ENCODE measurements around the gene MEGF11. TPM values are rescaled to one million over a fixed set of nuclear protein-coding genes. Genes with fewer than 3 reads are reported as not detected.
"Not testable (repeated sequence)": the region's sequence is repeated elsewhere in the genome, so short reads cannot be mapped to it uniquely, and the experiment has no call there.

Gene MEGF11
- total RNA-seq, 1 donor from 2014 or later = 0.25 TPM

- intact Hi-C loops (cut with DNase I) = loop anchor here (5.0 kb wide), 1 partner anchor 88 kb away; no protein-coding TSS in a partner anchor
Observed at GRCh38 chr15:65875458-65875857, 378.1 kb downstream of the MEGF11 start.

GRCh38 chr15:65873256-65873655, 380.3 kb downstream of the MEGF11 start:
- no peak for TF ChIP-seq POLR2AphosphoS5 (IDR thresholded peaks at IDR 0.05; ENCODE audit: insufficient read depth in 1 of 2, low read depth in 1 of 2)
- TF ChIP-seq POLR2A (IDR thresholded peaks at IDR 0.05) = no peak
- no peak for TF ChIP-seq CTCF (IDR thresholded peaks at IDR 0.05)
- H3K9me3 ChIP-seq = no peaks in the 10 kb centered on the region
- H3K27ac ChIP-seq = no peak overlapping the region
- no peaks in the 10 kb centered on the region for H3K27me3 ChIP-seq
- H3K4me3 ChIP-seq = no peak overlapping the region
- DNase-seq (ENCODE audit: extremely low spot score in 2 of 2) = no peak
- H3K36me3 ChIP-seq = peaks cover 0 to 24% of the 10 kb centered on the region in 2 donors
- H3K4me1 ChIP-seq = peaks cover 64% of the 10 kb centered on the region
- intact Hi-C loops (cut with DNase I) = no loop called here

More at GRCh38 chr15:65875458-65875857, 378.1 kb downstream of the MEGF11 start:
- H3K9me3 ChIP-seq = no peaks in the 10 kb centered on the region
- H3K27me3 ChIP-seq = no peaks in the 10 kb centered on the region
- peaks cover 64% of the 10 kb centered on the region for H3K4me1 ChIP-seq
- no peak overlapping the region for H3K27ac ChIP-seq
- TF ChIP-seq POLR2AphosphoS5 (IDR thresholded peaks at IDR 0.05; ENCODE audit: insufficient read depth in 1 of 2, low read depth in 1 of 2) (no peak), POLR2A (IDR thresholded peaks at IDR 0.05) (no peak), CTCF (IDR thresholded peaks at IDR 0.05) (no peak)
- no peak for DNase-seq (ENCODE audit: extremely low spot score in 2 of 2)
- H3K36me3 ChIP-seq = peaks cover 0 to 46% of the 10 kb centered on the region in 2 donors
- no peak overlapping the region for H3K4me3 ChIP-seq

GRCh38 chr15:65872596-65872995, 381.0 kb downstream of the MEGF11 start:
- H3K9me3 ChIP-seq; H3K4me3 ChIP-seq; intact Hi-C loops (cut with DNase I); H3K27me3 ChIP-seq; DNase-seq (ENCODE audit: extremely low spot score in 2 of 2): not testable (repeated sequence)
- Histone ChIP-seq H3K36me3 (peaks cover 0 to 17% of the 10 kb centered on the region in 2 donors), H3K27ac (peak overlapping the region; percentile 15), H3K4me1 (peaks cover 61% of the 10 kb centered on the region)

- intact Hi-C loops (cut with DNase I); H3K27me3 ChIP-seq; H3K27ac ChIP-seq; DNase-seq (ENCODE audit: extremely low spot score in 2 of 2); H3K9me3 ChIP-seq: not testable (repeated sequence)
- H3K4me3 ChIP-seq = peak overlapping the region in 1 of 2 donors; percentile 10
- peaks cover 0 to 12% of the 10 kb centered on the region in 2 donors for H3K36me3 ChIP-seq
- peaks cover 54% of the 10 kb centered on the region for H3K4me1 ChIP-seq
Observed at GRCh38 chr15:65871886-65872285, 381.7 kb downstream of the MEGF11 start.

GRCh38 chr15:65870889-65871533, 382.5 kb downstream of the MEGF11 start:
- TF ChIP-seq POLR2AphosphoS5 (IDR thresholded peaks at IDR 0.05; ENCODE audit: insufficient read depth in 1 of 2, low read depth in 1 of 2) (no peak), POLR2A (IDR thresholded peaks at IDR 0.05) (no peak), CTCF (IDR thresholded peaks at IDR 0.05) (no peak)
- Histone ChIP-seq H3K4me3 (peak overlapping the region; percentile 82 to 98), H3K4me1 (peaks cover 45% of the 10 kb centered on the region), H3K36me3 (peaks cover 0 to 12% of the 10 kb centered on the region in 2 donors), H3K27me3 (no peaks in the 10 kb centered on the region), H3K9me3 (no peaks in the 10 kb centered on the region), H3K27ac (peak overlapping the region; percentile 96)
- intact Hi-C loops (cut with DNase I) = no loop called here
- no peak for DNase-seq (ENCODE audit: extremely low spot score in 2 of 2)
